NT2/D1 (cell line): Measurements from ENCODE around the gene SMAP2.

Experiments used
- SUZ12 ChIP-seq: IDR thresholded peaks from 2 replicates; pipeline ENCODE4 v1.6.1; 2011; ENCODE audit not compliant: insufficient read length, insufficient read depth; ENCODE audit errors: extremely low read depth
- YY1 ChIP-seq: IDR thresholded peaks from 2 replicates; pipeline ENCODE4 v1.6.1; 2011; ENCODE audit not compliant: insufficient read length, insufficient read depth

DNA sequence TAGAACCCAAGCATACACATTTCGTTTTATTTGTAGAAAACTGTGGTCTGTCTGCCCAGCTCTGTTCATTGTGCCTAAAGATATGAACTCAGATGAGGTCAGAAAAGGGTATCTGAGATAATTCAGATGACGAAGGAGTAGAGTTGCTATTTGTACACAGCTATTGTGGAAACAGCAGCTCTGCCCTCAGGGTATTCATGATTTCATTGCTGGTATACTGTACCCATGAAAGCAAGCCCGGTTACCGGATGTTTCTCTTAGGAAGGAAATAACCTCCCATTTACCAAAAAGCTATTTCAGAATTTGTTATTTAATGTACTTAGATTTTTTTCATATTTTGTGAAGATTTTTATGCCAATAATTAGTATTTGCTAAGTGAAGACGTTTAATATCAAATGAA lies 37.8 kb downstream of the SMAP2 start:
- TF ChIP-seq YY1 = no peak
- no peak for TF ChIP-seq SUZ12
